Endothelial cell of umbilical vein (primary cell): ENCODE measurements around the gene SLC17A9.

ENCODE experiments used
- EZH2 ChIP-seq: IDR thresholded peaks from 2 replicates; pipeline ENCODE4 v1.6.1; 2012; ENCODE audit warnings: borderline replicate concordance, low read depth, mild to moderate bottlenecking, moderate library complexity, low read length, inconsistent platforms; ENCODE audit not compliant: severe bottlenecking
- FOS ChIP-seq: IDR thresholded peaks from 2 replicates; pipeline ENCODE4 v1.6.1; 2011; ENCODE audit warnings: mild to moderate bottlenecking, low read length, moderate library complexity, borderline replicate concordance; ENCODE audit not compliant: insufficient read depth
- GATA2 ChIP-seq: IDR thresholded peaks from 2 replicates; pipeline ENCODE4 v1.7.0; 2011; ENCODE audit warnings: low read depth, mild to moderate bottlenecking, moderate library complexity, mixed read lengths, low read length; ENCODE audit not compliant: insufficient read length, insufficient read depth
- JUN ChIP-seq: IDR thresholded peaks from 2 replicates; pipeline ENCODE4 v1.6.1; 2011; ENCODE audit warnings: borderline replicate concordance, low read depth; ENCODE audit not compliant: insufficient read length, insufficient read depth
- MYC ChIP-seq: IDR thresholded peaks from one replicate; pipeline ENCODE4 v1.6.1; 2011; ENCODE audit warnings: mild to moderate bottlenecking, low read depth, low read length
- POLR2A ChIP-seq: IDR thresholded peaks from 2 replicates; pipeline ENCODE4 v1.6.1; 2012; ENCODE audit warnings: low read depth, mild to moderate bottlenecking, control low read depth, low read length
- POLR2AphosphoS5 ChIP-seq: IDR thresholded peaks from 2 replicates; pipeline ENCODE4 v1.6.1; 2012; ENCODE audit warnings: low read depth, mild to moderate bottlenecking, control low read depth, low read length, moderate library complexity; ENCODE audit not compliant: insufficient read depth
- TF ChIP-seq, protein P1 (sequence below), 2 donors: IDR thresholded peaks; 1 replicate in 1 of 2; 2 replicates in 1 of 2; pipeline ENCODE4 v1.5.1; 2011; ENCODE audit warnings: low read length in 2 of 2, mild to moderate bottlenecking in 2 of 2, moderate library complexity in 2 of 2, control low read depth in 1 of 2, inconsistent platforms in 1 of 2, low read depth in 1 of 2; ENCODE audit not compliant: insufficient read depth in 1 of 2; ENCODE audit errors: extremely low read depth in 1 of 2
- TF ChIP-seq, protein P2 (sequence below): IDR thresholded peaks from 2 replicates; pipeline ENCODE4 v1.6.1; 2011; ENCODE audit not compliant: insufficient read depth, insufficient read length

DNA sequence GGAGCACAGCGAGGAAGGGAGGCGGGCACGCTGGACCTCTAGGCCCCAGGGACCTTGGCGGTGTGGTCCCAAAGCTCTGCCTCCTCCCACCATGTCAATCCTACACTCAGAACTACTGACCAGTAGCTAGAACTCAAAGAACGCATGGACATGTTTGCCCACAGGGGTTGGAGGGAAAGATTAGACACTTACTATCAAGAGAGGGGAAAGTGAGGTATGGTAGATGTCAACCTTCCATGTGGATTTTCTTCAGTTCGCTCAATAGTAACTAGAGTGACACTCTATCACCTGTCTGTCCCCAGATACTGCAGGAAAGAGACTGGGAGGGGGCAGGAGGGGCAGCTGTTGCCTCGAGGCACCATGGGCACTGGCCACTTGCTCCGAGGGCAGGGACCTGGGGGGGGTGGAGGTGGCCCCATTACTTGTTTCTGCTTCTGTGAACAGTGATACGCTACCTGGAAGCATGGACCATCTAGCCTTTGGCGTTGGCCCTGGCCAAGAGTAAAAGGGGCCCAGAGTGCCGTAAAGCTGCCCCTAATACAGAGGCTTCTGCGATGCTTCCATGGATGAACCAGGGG, 25.3 kb upstream of the SLC17A9 start:
- TF ChIP-seq, protein P1, sequence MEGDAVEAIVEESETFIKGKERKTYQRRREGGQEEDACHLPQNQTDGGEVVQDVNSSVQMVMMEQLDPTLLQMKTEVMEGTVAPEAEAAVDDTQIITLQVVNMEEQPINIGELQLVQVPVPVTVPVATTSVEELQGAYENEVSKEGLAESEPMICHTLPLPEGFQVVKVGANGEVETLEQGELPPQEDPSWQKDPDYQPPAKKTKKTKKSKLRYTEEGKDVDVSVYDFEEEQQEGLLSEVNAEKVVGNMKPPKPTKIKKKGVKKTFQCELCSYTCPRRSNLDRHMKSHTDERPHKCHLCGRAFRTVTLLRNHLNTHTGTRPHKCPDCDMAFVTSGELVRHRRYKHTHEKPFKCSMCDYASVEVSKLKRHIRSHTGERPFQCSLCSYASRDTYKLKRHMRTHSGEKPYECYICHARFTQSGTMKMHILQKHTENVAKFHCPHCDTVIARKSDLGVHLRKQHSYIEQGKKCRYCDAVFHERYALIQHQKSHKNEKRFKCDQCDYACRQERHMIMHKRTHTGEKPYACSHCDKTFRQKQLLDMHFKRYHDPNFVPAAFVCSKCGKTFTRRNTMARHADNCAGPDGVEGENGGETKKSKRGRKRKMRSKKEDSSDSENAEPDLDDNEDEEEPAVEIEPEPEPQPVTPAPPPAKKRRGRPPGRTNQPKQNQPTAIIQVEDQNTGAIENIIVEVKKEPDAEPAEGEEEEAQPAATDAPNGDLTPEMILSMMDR (IDR thresholded peaks at IDR 0.05; ENCODE audit: extremely low read depth in 1 of 2, insufficient read depth in 1 of 2, low read depth in 1 of 2, low read length in 2 of 2), result no peak
- TF ChIP-seq POLR2AphosphoS5, result no peak
- no peak for TF ChIP-seq POLR2A
- TF ChIP-seq, protein P2, sequence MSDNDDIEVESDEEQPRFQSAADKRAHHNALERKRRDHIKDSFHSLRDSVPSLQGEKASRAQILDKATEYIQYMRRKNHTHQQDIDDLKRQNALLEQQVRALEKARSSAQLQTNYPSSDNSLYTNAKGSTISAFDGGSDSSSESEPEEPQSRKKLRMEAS, result no peak
- no peak for TF ChIP-seq EZH2
- no peak for TF ChIP-seq MYC
- TF ChIP-seq GATA2, result no peak
- TF ChIP-seq FOS, result no peak
- no peak for TF ChIP-seq JUN
